HL-60 (cell line): ENCODE results near the gene PDE6C.

Source experiments
- DNase-seq, 2 experiments: peaks; one replicate each; pipeline ENCODE4 v3.0.0-alpha.2; 2010 to 2020; ENCODE audit warnings: low read depth in 1 of 2, low spot score in 1 of 2
- H3K27ac ChIP-seq: fragments of 250-450 bp; sonication (Bioruptor Pico); replicated peaks from 2 replicates; pipeline ENCODE4 v1.5.1; 2020; ENCODE audit warnings: mild to moderate bottlenecking, moderate library complexity
- H3K27me3 ChIP-seq: fragments of 250-450 bp; sonication (Bioruptor Pico); 2 replicates; pipeline ENCODE4 v1.5.1; 2021; ENCODE audit warnings: mild to moderate bottlenecking, moderate library complexity; ENCODE audit not compliant: insufficient read depth, poor library complexity, severe bottlenecking
- H3K4me3 ChIP-seq: replicated peaks from 2 replicates; pipeline ENCODE4 v1.5.1; 2011; ENCODE audit warnings: mild to moderate bottlenecking, control low read depth, low read length; ENCODE audit not compliant: insufficient read depth
- GABPA ChIP-seq: IDR thresholded peaks from 2 replicates; pipeline ENCODE4 v1.6.1; 2012; ENCODE audit warnings: low read depth
- POLR2AphosphoS5 ChIP-seq: IDR thresholded peaks from 2 replicates; pipeline ENCODE4 v1.6.1; 2012; ENCODE audit warnings: low read depth
- SPI1 ChIP-seq: IDR thresholded peaks from 2 replicates; pipeline ENCODE4 v1.6.1; 2012; ENCODE audit warnings: low read depth, mild to moderate bottlenecking, borderline replicate concordance
- TF ChIP-seq, protein P1 (sequence below): IDR thresholded peaks from one replicate; pipeline ENCODE4 v1.5.1; 2011; ENCODE audit warnings: low read length, control low read depth, inconsistent platforms; ENCODE audit not compliant: insufficient read depth
- TF ChIP-seq, protein P2 (sequence below): IDR thresholded peaks from 2 replicates; pipeline ENCODE4 v1.6.1; 2012; ENCODE audit warnings: low read depth; ENCODE audit not compliant: insufficient replicate concordance

PDE6C gene

DNA sequence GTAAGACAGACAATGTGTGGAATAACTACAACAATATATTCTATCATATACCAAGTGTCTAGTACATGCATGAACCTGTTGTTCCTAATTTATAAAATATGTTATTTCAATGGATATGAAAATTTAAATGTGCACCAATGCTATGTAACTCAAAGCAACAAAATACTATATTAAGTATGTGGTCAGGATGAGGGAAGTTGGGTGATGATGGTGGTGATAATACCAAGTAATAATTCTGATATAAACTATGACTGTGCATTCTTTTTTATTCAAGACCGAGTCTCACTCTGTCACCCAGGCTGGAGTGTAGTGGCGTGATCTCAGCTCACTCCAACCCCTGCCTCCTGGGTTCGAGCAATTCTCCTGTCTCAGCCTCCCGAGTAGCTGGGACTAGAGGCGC, 92.1 kb downstream of the PDE6C start:
- no peak overlapping the region for H3K27ac ChIP-seq
- TF ChIP-seq, protein P1, sequence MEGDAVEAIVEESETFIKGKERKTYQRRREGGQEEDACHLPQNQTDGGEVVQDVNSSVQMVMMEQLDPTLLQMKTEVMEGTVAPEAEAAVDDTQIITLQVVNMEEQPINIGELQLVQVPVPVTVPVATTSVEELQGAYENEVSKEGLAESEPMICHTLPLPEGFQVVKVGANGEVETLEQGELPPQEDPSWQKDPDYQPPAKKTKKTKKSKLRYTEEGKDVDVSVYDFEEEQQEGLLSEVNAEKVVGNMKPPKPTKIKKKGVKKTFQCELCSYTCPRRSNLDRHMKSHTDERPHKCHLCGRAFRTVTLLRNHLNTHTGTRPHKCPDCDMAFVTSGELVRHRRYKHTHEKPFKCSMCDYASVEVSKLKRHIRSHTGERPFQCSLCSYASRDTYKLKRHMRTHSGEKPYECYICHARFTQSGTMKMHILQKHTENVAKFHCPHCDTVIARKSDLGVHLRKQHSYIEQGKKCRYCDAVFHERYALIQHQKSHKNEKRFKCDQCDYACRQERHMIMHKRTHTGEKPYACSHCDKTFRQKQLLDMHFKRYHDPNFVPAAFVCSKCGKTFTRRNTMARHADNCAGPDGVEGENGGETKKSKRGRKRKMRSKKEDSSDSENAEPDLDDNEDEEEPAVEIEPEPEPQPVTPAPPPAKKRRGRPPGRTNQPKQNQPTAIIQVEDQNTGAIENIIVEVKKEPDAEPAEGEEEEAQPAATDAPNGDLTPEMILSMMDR = no peak
- TF ChIP-seq GABPA (no peak), SPI1 (no peak), POLR2AphosphoS5 (no peak)
- TF ChIP-seq, protein P2, sequence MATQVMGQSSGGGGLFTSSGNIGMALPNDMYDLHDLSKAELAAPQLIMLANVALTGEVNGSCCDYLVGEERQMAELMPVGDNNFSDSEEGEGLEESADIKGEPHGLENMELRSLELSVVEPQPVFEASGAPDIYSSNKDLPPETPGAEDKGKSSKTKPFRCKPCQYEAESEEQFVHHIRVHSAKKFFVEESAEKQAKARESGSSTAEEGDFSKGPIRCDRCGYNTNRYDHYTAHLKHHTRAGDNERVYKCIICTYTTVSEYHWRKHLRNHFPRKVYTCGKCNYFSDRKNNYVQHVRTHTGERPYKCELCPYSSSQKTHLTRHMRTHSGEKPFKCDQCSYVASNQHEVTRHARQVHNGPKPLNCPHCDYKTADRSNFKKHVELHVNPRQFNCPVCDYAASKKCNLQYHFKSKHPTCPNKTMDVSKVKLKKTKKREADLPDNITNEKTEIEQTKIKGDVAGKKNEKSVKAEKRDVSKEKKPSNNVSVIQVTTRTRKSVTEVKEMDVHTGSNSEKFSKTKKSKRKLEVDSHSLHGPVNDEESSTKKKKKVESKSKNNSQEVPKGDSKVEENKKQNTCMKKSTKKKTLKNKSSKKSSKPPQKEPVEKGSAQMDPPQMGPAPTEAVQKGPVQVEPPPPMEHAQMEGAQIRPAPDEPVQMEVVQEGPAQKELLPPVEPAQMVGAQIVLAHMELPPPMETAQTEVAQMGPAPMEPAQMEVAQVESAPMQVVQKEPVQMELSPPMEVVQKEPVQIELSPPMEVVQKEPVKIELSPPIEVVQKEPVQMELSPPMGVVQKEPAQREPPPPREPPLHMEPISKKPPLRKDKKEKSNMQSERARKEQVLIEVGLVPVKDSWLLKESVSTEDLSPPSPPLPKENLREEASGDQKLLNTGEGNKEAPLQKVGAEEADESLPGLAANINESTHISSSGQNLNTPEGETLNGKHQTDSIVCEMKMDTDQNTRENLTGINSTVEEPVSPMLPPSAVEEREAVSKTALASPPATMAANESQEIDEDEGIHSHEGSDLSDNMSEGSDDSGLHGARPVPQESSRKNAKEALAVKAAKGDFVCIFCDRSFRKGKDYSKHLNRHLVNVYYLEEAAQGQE = no peak
- no peak overlapping the region for H3K4me3 ChIP-seq
- no peaks in the 10 kb centered on the region for H3K27me3 ChIP-seq
- DNase-seq = no peak

DNA sequence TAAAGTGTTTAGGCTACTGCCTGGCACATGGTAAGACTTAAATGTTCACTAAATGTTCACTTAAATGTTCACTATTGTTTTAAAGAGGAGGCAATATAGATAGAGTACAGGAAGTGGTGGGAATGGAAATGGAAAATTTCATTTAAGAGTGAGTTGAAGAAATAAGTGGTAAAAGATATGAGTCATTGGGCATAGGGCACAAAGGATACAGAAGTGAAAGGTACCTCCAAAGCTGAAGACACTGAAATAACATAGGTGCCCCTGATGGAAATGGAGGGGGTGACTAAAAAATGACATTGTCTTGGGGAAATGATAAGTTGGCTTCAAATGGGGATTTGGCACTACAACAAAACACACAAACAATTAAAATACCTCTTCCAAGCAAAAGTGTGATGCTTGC, 95.3 kb downstream of the PDE6C start:
- H3K27ac ChIP-seq = no peak overlapping the region
- H3K27me3 ChIP-seq = no peaks in the 10 kb centered on the region
- DNase-seq = no peak
- no peak overlapping the region for H3K4me3 ChIP-seq
- TF ChIP-seq, protein P2 = no peak
- TF ChIP-seq GABPA (no peak), SPI1 (no peak), POLR2AphosphoS5 (no peak)
- TF ChIP-seq, protein P1 = no peak

DNA sequence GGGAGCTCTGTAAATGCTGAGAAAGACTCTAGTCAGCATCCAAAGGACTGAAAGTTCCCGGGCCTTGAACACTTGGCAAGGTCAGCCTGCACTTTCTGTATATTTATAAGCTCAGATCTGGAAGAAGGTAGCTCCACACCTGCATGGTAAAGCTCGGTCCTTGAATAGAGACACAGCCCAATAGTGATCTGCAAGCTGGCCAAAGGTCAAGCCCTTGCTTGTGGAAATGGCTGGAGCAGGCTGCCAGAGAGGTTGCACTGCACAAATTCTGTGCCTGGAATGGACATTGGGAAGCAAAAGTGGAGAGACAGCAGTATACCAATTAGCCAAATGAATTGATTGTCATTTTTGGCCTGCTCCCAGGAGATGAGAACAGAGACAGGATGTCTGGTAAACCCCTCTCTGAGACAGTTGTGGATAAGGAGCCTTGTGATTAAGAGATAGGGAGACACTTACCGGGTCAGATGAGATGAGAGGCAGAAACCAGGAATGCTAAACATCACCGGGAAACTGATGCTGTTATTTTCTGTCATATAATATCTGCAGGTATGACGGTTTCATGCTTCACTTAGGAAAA, 98.1 kb downstream of the PDE6C start:
- Histone ChIP-seq H3K27me3 (no peaks in the 10 kb centered on the region), H3K27ac (no peak overlapping the region), H3K4me3 (no peak overlapping the region)
- TF ChIP-seq, protein P1 = no peak
- TF ChIP-seq POLR2AphosphoS5 = no peak
- TF ChIP-seq GABPA = no peak
- TF ChIP-seq, protein P2 = no peak
- TF ChIP-seq SPI1 = no peak
- no peak for DNase-seq
